ENCODE measurements around the gene CACHD1. TPM values are rescaled to one million over a fixed set of nuclear protein-coding genes. Genes with fewer than 3 reads are reported as not detected.

Gene CACHD1
- total RNA-seq, 1 donor from 2014 or later = 41.0 TPM

- no peak for TF ChIP-seq CTCF (conservative IDR thresholded peaks at IDR 0.05)
- H3K4me3 Mint-ChIP-seq = no peak overlapping the region
- H3K4me1 Mint-ChIP-seq = peaks cover 12% of the 10 kb centered on the region
- H3K9me3 Mint-ChIP-seq = peaks cover 10% of the 10 kb centered on the region
- no peaks in the 10 kb centered on the region for H3K27me3 Mint-ChIP-seq (ENCODE audit: low read depth)
- no peak for DNase-seq (ENCODE audit: low read depth, low spot score)
- H3K27ac Mint-ChIP-seq (ENCODE audit: unreplicated experiment) = no peak overlapping the region
- peaks cover 47% of the 10 kb centered on the region for H3K36me3 Mint-ChIP-seq (ENCODE audit: low read depth)
Observed at GRCh38 chr1:64561993-64562392, 92.1 kb downstream of the CACHD1 start.

- Mint-ChIP-seq H3K27ac (ENCODE audit: unreplicated experiment) (no peak overlapping the region), H3K4me1 (peaks cover 12% of the 10 kb centered on the region), H3K9me3 (peaks cover 3% of the 10 kb centered on the region), H3K4me3 (no peak overlapping the region), H3K27me3 (ENCODE audit: low read depth) (no peaks in the 10 kb centered on the region), H3K36me3 (ENCODE audit: low read depth) (peaks cover 34% of the 10 kb centered on the region)
- DNase-seq (ENCODE audit: low read depth, low spot score) = no peak
- no peak for TF ChIP-seq CTCF (conservative IDR thresholded peaks at IDR 0.05)
Observed at GRCh38 chr1:64563958-64564565, 94.1 kb downstream of the CACHD1 start.

- no peaks in the 10 kb centered on the region for H3K27me3 Mint-ChIP-seq (ENCODE audit: low read depth)
- peaks cover 12% of the 10 kb centered on the region for H3K4me1 Mint-ChIP-seq
- no peak for TF ChIP-seq CTCF (conservative IDR thresholded peaks at IDR 0.05)
- DNase-seq (ENCODE audit: low read depth, low spot score) = no peak
- H3K36me3 Mint-ChIP-seq (ENCODE audit: low read depth) = peaks cover 29% of the 10 kb centered on the region
- peaks cover 3% of the 10 kb centered on the region for H3K9me3 Mint-ChIP-seq
- no peak overlapping the region for H3K27ac Mint-ChIP-seq (ENCODE audit: unreplicated experiment)
- no peak overlapping the region for H3K4me3 Mint-ChIP-seq
Observed at GRCh38 chr1:64564891-64565290, 95.0 kb downstream of the CACHD1 start.

- no peak overlapping the region for H3K4me3 Mint-ChIP-seq
- H3K27ac Mint-ChIP-seq (ENCODE audit: unreplicated experiment) = no peak overlapping the region
- TF ChIP-seq CTCF (conservative IDR thresholded peaks at IDR 0.05) = no peak
- DNase-seq (ENCODE audit: low read depth, low spot score) = no peak
- peaks cover 31% of the 10 kb centered on the region for H3K4me1 Mint-ChIP-seq
- H3K36me3 Mint-ChIP-seq (ENCODE audit: low read depth) = peaks cover 8% of the 10 kb centered on the region
- H3K9me3 Mint-ChIP-seq = no peaks in the 10 kb centered on the region
- H3K27me3 Mint-ChIP-seq (ENCODE audit: low read depth) = no peaks in the 10 kb centered on the region
Observed at GRCh38 chr1:64567426-64568170, 97.7 kb downstream of the CACHD1 start.

GRCh38 chr1:64568171-64568450 is 98.2 kb downstream of the CACHD1 start:
- H3K27ac Mint-ChIP-seq (ENCODE audit: unreplicated experiment) = no peak overlapping the region
- no peaks in the 10 kb centered on the region for H3K27me3 Mint-ChIP-seq (ENCODE audit: low read depth)
- DNase-seq (ENCODE audit: low read depth, low spot score) = no peak
- no peak overlapping the region for H3K4me3 Mint-ChIP-seq
- H3K9me3 Mint-ChIP-seq = no peaks in the 10 kb centered on the region
- no peak for TF ChIP-seq CTCF (conservative IDR thresholded peaks at IDR 0.05)
- peaks cover 35% of the 10 kb centered on the region for H3K4me1 Mint-ChIP-seq
- H3K36me3 Mint-ChIP-seq (ENCODE audit: low read depth) = peaks cover 3% of the 10 kb centered on the region

All from neural crest cell (in vitro differentiated cells).